ENCODE results near the gene VPS39.

The VPS39 gene

DNA sequence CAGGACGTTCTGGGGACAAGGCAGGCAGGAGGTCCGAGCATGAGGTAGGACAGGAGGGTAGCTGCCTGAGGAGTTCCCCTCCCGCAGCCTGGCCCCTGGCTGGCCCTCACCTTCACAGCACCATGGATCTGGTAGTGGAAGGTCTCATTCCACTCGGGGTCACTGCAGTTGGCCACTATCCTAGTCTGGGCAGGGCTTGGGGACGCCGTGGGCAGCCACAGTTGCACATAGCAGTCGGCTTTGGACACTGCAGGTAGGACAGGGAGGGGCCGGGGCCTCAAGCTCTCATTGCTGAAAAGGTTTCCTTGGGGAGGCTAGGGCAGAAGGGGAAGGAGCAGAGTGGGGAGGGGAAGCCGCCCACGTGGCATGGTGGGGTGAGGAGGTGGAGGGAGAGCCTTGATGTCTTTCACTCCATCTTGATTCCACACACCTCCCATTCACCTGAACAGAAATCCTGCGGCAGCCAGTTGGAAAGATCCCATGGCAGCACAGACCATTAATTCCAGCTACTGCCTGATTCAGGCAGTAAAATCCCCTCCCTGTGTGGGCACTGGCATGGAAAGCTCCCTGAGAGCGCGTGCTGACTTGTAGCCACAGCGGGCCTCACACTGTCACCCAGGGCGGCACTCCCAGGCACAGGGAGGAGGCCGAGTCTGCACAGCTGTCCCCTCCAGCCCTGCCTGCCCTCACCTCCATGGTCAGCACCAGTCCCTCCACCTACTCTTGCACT lies 53.7 kb downstream of the VPS39 start:
- TF ChIP-seq, protein P1, sequence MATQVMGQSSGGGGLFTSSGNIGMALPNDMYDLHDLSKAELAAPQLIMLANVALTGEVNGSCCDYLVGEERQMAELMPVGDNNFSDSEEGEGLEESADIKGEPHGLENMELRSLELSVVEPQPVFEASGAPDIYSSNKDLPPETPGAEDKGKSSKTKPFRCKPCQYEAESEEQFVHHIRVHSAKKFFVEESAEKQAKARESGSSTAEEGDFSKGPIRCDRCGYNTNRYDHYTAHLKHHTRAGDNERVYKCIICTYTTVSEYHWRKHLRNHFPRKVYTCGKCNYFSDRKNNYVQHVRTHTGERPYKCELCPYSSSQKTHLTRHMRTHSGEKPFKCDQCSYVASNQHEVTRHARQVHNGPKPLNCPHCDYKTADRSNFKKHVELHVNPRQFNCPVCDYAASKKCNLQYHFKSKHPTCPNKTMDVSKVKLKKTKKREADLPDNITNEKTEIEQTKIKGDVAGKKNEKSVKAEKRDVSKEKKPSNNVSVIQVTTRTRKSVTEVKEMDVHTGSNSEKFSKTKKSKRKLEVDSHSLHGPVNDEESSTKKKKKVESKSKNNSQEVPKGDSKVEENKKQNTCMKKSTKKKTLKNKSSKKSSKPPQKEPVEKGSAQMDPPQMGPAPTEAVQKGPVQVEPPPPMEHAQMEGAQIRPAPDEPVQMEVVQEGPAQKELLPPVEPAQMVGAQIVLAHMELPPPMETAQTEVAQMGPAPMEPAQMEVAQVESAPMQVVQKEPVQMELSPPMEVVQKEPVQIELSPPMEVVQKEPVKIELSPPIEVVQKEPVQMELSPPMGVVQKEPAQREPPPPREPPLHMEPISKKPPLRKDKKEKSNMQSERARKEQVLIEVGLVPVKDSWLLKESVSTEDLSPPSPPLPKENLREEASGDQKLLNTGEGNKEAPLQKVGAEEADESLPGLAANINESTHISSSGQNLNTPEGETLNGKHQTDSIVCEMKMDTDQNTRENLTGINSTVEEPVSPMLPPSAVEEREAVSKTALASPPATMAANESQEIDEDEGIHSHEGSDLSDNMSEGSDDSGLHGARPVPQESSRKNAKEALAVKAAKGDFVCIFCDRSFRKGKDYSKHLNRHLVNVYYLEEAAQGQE (IDR thresholded peaks at IDR 0.05; ENCODE audit: insufficient read depth in 1 of 2, low read depth in 2 of 2, low read length in 2 of 2) = no peak
- TF ChIP-seq FOXP2 (optimal IDR thresholded peaks at IDR 0.05; ENCODE audit: borderline replicate concordance, extremely low read depth, extremely low read length, insufficient read depth) = no peak
- TF ChIP-seq TAF1 (IDR thresholded peaks at IDR 0.05; ENCODE audit: borderline replicate concordance, insufficient read depth, low read length) = no peak
- TF ChIP-seq SIN3A (IDR thresholded peaks at IDR 0.05; ENCODE audit: borderline replicate concordance, insufficient read depth, low read length) = no peak
- no peak for TF ChIP-seq POLR2AphosphoS5 (IDR thresholded peaks at IDR 0.05; ENCODE audit: low read depth, low read length)

DNA sequence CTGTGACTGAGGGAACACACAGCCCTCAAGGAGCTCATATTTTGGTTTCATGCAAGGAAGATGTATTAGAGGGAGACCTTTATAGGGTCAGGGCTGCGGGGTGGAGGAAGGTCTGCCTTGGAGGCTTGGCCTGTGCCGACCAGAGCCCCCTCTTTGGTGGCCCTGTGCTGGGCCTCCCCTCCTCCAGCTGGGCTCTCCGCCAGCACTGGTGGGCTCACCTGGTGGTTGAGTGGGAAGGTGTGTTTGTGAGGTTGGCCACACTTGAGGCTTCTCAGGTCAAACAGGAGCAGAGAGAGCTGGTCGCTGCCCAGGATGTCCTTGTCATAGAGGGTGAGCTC lies 54.3 kb downstream of the VPS39 start:
- TF ChIP-seq FOXP2 (optimal IDR thresholded peaks at IDR 0.05; ENCODE audit: borderline replicate concordance, extremely low read depth, extremely low read length, insufficient read depth) (no peak), TAF1 (IDR thresholded peaks at IDR 0.05; ENCODE audit: borderline replicate concordance, insufficient read depth, low read length) (no peak), SIN3A (IDR thresholded peaks at IDR 0.05; ENCODE audit: borderline replicate concordance, insufficient read depth, low read length) (no peak), POLR2AphosphoS5 (IDR thresholded peaks at IDR 0.05; ENCODE audit: low read depth, low read length) (no peak)
- TF ChIP-seq, protein P1 (IDR thresholded peaks at IDR 0.05; ENCODE audit: insufficient read depth in 1 of 2, low read depth in 2 of 2, low read length in 2 of 2) = no peak

DNA sequence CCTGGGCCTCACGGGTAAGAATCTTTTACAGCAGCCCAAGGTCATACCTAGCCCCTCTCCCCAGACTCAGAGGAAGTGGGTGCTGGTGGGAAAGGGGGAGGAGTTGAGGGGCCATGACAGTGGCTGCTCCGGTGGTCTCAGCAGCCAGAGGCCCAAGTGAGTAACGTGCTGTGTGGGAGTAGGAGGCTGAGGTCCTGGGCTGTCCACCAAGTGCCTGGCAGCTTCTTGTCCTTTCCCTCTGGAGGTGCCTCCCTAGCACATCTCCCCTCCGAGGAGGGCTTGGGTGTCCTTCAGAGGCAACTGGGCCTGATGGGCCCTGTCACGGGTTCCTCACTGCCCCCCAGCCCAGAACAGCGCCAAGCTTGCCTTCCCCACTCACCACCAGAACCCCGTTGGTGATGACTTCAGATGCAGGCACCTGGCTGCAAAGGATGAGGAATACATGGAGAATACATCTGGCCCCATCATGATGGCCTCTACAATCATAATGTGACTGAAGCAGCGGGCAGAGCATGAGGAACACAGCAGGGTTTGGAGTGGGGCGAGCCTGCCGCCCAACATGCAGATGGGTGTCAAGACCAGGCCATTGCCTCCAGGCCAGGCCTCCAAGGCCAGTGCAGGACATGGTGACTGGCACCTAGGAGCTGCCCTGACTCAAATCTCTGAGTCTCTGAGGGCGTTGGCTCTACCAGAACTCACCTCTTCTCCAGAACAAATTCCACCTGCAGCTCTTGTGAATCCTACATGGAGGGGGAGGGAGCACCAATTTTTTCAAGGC lies 55.0 kb downstream of the VPS39 start:
- TF ChIP-seq FOXP2 (optimal IDR thresholded peaks at IDR 0.05; ENCODE audit: borderline replicate concordance, extremely low read depth, extremely low read length, insufficient read depth) (no peak), SIN3A (IDR thresholded peaks at IDR 0.05; ENCODE audit: borderline replicate concordance, insufficient read depth, low read length) (no peak), TAF1 (IDR thresholded peaks at IDR 0.05; ENCODE audit: borderline replicate concordance, insufficient read depth, low read length) (no peak), POLR2AphosphoS5 (IDR thresholded peaks at IDR 0.05; ENCODE audit: low read depth, low read length) (no peak)
- TF ChIP-seq, protein P1 (IDR thresholded peaks at IDR 0.05; ENCODE audit: insufficient read depth in 1 of 2, low read depth in 2 of 2, low read length in 2 of 2) = no peak

DNA sequence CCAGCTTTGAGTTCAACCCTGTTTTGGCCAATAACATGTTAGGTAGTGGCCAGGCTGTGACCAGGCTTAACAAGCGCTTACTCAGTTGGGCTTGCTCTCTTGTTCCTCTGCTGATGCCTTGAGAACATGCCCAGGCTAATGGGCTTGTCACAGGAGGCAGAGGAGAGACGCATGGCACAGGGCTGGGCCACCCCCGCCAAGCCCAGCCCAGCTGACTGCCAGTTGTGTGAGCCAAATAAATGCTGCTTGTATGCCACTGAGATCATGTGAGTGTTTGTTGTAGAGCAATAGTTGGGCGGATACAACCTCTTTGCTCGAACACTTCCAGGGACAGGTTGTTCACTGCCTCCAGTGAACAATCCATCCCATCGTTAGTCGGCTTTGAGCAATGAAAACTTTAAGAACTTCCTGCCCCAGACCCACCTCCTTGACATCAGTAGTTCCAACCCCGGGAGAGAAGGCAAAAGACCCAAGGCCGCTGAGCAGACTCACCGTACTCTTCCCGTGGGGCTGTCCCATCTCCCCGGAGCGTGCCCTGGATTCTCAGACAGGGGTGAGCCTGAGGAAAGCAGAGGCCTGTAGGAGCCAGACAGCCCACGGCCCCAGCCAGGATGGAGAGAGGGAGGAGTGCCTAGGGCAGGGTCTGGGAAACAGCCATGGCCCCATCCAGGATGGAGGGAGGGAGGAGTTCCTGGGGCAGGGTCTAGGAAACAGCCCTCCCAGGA lies 55.7 kb downstream of the VPS39 start:
- TF ChIP-seq FOXP2 (optimal IDR thresholded peaks at IDR 0.05; ENCODE audit: borderline replicate concordance, extremely low read depth, extremely low read length, insufficient read depth) (no peak), TAF1 (IDR thresholded peaks at IDR 0.05; ENCODE audit: borderline replicate concordance, insufficient read depth, low read length) (no peak), SIN3A (IDR thresholded peaks at IDR 0.05; ENCODE audit: borderline replicate concordance, insufficient read depth, low read length) (no peak), POLR2AphosphoS5 (IDR thresholded peaks at IDR 0.05; ENCODE audit: low read depth, low read length) (no peak)
- TF ChIP-seq, protein P1 (IDR thresholded peaks at IDR 0.05; ENCODE audit: insufficient read depth in 1 of 2, low read depth in 2 of 2, low read length in 2 of 2) = no peak
